LNCAP (cell line): ENCODE results near the gene FCER2.

Source experiments
- TF ChIP-seq, protein P1 (sequence below): fragments of 450-650 bp; IDR thresholded peaks from 2 replicates; pipeline ENCODE4 v1.5.1; 2017; ENCODE audit warnings: mild to moderate bottlenecking

FCER2 gene

DNA sequence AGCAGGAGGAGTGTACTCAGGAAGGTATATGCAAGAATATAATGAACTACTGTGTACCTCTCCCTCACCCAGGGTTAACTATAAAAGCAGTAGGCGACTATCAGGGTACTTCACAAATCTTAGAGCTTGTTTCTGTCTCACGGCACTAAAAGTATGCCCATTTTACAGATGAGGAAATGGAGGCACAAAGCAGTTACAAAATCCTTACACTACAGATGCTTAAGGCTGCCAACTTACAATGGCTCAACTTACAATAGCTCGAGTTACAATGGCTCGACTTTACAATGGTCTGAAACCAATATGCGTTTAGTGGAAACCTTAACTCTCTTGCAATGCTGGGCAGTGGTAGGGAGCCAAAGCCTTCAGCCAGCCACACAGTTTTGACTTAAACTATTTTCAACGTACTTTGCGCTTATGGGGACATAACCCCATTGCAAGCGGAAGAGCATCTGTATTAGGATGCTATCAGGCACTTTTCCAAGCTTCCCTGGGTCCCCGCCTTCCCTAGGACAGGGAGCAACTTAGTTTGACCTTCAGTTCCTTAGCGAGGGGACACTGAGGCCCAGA, 4.1 kb downstream of the FCER2 start:
- TF ChIP-seq, protein P1, sequence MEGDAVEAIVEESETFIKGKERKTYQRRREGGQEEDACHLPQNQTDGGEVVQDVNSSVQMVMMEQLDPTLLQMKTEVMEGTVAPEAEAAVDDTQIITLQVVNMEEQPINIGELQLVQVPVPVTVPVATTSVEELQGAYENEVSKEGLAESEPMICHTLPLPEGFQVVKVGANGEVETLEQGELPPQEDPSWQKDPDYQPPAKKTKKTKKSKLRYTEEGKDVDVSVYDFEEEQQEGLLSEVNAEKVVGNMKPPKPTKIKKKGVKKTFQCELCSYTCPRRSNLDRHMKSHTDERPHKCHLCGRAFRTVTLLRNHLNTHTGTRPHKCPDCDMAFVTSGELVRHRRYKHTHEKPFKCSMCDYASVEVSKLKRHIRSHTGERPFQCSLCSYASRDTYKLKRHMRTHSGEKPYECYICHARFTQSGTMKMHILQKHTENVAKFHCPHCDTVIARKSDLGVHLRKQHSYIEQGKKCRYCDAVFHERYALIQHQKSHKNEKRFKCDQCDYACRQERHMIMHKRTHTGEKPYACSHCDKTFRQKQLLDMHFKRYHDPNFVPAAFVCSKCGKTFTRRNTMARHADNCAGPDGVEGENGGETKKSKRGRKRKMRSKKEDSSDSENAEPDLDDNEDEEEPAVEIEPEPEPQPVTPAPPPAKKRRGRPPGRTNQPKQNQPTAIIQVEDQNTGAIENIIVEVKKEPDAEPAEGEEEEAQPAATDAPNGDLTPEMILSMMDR: no peak

GRCh38 chr19:7694499-7694898, 7.4 kb downstream of the FCER2 start:
- TF ChIP-seq, protein P1: no peak

GRCh38 chr19:7692417-7693088, 9.4 kb downstream of the FCER2 start:
- TF ChIP-seq, protein P1: no peak

- TF ChIP-seq, protein P1: no peak
These were observed 10.4 kb downstream of the FCER2 start for GRCh38 chr19:7691497-7691896.

GRCh38 chr19:7690779-7691258, 11.1 kb downstream of the FCER2 start:
- TF ChIP-seq, protein P1: no peak

GRCh38 chr19:7689165-7689564, 12.8 kb downstream of the FCER2 start:
- TF ChIP-seq, protein P1: no peak

- TF ChIP-seq, protein P1: no peak
These were observed 14.8 kb downstream of the FCER2 start for GRCh38 chr19:7687177-7687576.
